ENCODE results near the gene CPNE5. TPM values are rescaled to one million over a fixed set of nuclear protein-coding genes. Genes with fewer than 3 reads are reported as not detected.

Gene CPNE5
- total RNA-seq, 1 donor from 2014 or later, result 0.15 TPM

DNA sequence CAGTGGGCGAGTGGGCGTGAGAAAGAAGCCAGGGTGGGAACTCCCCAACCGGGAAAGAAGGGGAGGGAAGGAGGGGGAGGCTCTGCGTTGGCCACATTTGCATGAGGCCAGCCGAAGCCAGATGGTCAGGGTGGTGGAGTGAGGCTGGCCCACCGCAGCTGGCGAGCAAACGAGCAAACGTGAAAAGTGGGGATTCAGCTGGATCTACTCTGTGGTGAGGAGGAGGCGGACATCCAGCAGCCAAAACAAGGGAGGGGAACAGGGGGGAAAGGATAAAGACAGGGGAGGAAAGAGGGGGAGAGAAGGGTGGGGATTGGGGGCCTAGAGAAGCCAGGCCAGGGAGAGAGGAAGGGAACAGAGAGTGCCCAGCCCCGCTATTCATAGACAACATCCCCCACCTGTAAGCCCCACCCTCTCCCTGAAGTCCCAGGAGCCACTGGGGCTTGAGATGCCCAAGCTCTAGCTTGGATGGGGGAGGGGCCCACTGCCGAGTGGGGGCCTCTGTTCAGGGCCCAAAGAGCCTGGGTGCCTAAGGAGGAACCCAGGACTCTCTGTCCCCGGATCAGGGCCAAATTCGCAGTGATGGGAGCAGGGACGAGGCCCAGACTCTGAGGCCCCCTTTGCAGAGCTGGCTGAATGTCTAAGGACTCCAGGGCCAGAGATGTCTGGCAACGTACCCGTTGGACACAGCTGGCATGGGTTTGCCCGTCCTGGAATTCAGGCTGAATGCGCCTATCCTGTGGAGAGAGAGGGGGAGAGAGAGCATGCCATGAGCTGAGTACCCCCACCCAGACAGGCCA lies 45.1 kb downstream of the CPNE5 start:
- no peak for DNase-seq (ENCODE audit: low read depth)

DNA sequence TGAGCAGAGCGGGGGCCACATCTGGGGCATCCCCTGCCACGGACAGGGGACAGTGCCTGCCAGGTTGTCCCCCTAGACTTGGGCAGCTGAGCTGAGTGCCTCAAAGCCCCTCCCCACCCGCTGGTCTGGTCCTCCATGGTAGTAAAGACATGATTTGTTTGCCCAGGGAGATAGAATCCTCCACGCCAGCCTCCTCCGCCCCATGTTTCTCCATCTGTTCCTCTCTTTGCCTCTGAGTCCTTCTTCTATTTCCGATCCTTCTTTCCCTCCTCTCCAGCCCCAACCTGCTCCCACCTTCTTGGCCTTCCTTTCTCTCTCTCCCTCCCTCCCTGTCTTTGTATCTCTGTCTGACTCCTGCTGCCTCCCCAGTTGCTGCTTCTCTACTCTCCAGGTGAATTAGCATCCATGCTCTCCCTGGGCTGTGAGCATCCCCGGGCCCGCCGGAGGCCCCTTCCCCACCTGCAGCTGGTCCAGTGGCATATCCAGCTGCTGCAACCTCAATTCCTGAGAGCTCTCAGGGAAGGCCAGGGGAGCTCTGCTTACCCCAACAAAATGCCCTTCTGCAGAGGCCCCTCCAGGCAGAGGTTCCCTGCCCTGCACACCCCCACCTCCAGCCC lies 45.8 kb downstream of the CPNE5 start:
- DNase-seq (ENCODE audit: low read depth), result no peak

DNA sequence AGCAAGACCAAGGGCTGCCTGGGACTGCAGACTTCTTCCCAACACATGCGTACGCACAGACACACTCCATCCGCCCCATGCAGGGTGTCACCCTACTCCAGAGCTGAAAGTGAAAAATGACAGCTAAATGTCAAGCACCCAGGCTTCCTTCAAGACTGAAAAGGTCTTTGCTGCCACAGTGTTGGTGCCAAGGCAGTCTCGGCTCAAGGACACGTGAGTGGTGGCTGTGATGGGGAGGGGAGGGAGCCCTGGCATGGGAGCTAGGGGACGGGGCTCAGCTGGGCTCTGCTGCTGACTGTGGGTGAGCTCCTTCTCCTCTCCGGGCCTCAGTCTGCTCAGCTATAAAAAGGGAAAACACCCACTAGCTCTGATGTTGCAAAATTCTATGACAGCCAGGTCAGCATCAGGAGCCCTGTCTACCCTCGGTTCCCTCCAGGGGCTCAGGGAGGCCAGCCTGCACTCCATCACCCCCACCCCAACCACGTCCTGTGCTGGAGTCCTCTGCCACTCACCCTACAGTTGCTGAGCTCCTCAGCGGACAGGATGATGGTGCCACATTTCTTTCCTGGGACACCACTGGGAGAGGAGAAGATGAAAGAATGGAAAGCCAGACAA lies 47.6 kb downstream of the CPNE5 start:
- DNase-seq (ENCODE audit: low read depth), result no peak

DNA sequence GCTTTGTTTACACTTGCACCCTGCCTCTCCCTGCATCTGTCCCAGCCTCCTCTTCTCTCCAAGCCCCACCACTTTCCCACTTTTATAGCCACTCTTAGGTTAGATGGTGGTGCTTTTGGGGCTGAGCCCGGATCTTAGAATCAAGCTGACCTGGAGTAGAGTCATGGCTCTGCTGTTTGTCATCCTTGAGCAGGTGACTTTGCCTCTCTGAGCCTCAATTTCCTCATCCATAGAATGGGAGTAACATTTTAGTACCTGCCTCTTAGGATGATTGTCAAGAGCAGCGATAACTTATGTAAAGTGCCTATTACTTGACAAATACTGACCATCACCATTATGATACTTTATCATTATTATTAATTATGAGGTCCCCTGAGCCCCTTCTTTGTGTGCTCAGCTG lies 48.2 kb downstream of the CPNE5 start:
- no peak for DNase-seq (ENCODE audit: low read depth)

DNA sequence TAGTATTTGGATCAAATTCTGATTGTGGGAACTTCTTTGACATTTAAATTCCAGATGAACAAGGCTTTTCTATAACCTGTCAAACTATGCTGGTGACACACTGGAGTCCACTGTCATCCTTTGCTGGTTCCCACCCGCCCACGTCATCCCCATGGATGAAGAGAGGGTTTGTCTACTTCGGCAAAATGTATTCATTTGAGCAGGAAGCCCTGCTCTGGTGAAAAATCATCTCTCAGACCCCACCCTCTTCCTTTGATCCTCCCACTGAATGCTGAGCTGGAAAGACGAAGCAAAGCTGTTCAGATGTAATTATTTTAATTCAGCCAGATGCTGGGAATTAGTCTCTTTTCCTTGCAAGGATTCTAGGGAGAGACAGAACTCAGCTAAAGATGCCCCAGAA lies 50.5 kb downstream of the CPNE5 start:
- DNase-seq (ENCODE audit: low read depth), result no peak

DNA sequence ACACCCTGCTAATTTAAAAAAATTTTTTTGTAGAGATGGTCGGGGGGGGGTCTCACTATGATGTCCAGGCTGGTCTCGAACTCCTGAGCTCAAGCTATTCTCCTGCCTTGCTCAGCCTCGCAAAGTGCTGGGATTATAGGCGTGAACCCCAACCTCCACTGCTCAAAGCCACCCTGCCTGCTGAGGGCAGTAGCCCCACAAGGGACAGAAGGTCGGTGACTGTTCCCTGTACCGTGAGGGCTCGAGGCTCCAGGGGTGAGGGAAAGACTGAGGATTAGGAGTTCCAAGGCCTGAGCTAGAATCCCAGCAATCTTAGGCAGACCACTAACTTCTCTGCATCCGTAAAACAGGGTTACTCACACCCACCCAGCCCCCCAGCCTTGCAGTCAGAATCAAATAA lies 51.1 kb downstream of the CPNE5 start:
- no peak for DNase-seq (ENCODE audit: low read depth)

DNA sequence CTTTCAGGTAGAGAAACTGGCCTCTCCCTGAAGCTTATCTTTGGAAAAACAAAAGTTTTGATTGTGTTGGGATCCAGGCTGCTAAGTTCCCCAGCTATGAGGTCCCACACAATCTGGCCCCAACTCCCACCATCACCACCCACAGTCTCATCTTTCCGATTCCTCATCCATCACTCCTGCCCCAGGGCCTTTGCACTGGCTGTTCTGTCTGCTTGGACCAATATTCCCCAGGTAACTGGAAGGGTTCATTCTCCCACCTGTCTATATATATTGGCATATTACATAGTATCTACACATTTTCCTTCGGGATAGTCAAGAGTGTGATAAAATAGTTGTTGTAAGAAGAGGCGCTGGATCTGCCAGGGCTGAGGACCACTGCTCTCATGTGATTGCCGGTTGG lies 52.0 kb downstream of the CPNE5 start:
- DNase-seq (ENCODE audit: low read depth), result no peak

DNA sequence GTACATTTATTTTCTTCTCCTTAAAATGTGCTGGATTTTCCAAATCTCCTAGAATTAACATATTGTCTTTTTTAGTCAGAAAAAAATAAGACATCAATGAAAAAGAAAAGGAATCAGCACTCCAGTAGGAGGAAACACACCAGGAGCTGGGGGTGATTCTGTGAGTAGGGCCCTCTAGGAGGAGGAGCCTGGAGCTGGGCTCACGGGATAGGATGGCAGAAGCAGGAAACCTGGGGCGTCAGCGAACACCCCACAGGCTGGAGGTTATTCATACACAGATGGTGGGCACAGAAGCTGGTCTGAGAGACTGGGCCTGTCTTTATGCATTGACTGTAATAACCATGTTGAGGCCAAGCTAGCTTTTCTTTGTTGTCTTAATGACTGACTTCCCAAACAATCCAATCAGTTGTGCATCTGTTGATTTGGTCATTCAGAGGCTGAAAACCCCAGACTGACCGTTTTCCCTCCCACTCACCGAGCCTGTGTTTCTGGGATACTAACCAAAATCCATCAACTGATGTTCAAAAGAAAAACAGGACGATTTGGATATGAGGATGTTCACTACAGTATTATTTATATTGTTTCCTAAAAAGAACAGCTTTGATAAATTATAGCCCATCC lies 53.1 kb downstream of the CPNE5 start:
- no peak for DNase-seq (ENCODE audit: low read depth)

DNA sequence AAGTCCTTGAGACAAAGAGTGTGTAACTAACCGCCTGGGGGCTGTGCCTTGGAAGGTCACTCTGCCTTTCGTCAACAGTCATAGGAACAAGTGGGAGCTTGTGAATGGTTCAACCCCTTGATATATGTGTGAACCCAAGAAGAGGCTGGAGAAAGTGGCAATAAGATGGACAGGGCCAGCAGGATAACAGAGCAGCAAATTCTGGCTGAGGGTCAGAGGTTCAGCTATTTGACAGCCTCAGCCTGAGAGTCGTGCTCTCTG lies 54.9 kb downstream of the CPNE5 start:
- no peak for DNase-seq (ENCODE audit: low read depth)

DNA sequence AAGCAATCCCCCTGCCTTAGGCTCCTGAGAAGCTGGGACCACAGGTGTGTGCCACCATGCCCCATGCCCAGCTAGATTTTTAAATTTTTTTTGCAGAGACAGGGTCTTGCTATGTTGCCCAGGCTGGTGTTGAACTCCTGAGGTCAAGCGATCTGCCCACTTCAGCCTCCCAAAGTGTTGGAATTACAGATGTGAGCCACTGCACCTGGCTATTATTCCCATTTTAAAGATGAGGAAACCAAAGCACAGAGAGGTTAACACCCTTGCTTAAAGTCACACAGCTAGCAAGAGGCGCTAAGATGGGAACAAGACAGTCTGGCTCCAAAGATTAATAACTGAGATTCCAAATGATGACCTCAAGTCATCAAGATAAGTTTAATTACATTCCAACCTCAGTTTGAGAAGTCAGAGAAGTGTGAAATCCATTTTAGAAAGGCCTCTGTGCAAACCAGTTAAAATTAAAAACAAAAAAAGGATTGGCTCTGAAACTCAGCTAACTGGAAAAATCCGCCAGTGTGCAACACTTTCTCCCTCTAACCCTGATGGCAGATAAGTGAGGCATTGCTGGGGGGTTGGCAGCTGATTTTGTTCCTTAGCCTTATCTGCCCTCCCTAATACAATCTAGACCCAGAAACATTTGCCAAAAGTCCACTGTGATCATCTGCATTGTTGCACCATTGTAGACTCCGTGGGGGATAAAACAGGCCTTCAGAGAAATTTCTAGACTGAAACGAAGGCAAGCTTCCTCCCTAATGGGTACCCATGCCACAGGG lies 55.5 kb downstream of the CPNE5 start:
- no peak for DNase-seq (ENCODE audit: low read depth)

DNA sequence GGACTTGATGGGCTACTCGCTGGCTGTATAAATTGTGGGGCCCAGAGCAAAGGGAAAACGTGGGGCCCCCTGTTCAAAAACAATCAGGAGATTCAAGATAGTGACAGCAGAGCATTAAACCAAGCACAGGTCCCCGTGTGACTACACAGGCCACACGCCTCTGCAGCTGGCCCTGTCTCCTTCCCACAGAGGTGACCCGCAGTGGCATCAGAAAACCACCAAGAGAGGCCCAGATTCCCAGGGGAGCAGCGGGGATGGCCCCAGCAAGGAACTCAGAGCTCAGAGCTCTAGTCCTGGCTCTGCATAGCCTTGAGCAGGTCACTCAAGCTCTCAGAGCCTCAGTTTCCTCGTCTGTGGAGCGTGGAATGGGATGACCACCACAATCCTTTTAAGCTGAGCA lies 57.6 kb downstream of the CPNE5 start:
- no peak for DNase-seq (ENCODE audit: low read depth)

DNA sequence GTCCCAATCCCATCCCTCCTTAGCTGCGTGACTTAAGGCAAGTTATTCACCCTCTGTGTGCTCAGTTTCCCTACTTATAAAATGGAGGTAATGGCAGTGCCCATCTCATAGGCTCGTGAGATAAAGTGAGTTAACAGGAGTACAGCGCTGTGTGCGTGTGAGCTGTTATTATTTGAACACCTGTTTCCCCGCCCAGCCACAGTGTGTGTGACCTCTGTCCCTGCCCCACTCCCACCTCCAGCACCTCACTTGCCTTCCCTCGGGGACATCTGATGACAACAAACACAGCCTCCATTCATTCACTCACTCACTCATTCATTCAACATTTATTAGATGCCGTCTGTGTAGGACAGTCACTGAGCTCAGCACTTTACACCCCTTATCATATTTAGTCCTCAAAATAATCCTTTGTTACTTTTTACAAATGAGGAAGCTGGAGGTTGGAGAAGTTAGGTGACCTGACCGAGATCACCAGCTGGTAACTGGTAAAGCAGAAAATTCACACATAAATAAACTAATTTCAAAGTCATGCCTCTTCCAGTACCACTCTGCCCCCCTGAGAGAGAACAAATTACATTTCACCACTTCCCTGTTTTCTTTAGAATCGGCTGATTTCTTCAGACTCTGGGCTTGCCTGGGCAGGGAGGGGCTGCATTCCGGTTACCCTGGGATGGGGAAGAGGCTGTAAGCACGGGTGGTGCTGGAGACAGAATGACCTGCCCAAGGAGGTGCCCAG lies 58.6 kb downstream of the CPNE5 start:
- DNase-seq (ENCODE audit: low read depth), result peak; percentile 23

DNA sequence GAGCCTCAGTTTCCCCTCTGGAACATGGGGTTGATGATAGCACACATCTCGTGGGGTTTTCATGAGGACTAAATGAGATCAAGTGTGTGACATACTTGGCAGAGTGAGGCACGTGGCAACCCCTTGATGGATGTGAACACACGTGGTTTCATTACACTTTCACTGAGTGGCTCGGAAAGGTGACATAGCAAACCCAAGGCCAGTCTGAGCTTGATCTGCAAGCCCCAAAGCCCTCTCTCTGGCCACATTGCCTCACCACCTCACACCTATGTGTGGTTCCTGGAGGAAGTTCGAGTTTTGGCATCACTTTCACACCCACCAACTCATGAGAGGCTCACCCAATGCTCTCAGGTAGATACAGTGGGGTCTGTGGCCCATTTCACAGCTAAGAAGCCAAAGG lies 60.0 kb downstream of the CPNE5 start:
- no peak for DNase-seq (ENCODE audit: low read depth)

DNA sequence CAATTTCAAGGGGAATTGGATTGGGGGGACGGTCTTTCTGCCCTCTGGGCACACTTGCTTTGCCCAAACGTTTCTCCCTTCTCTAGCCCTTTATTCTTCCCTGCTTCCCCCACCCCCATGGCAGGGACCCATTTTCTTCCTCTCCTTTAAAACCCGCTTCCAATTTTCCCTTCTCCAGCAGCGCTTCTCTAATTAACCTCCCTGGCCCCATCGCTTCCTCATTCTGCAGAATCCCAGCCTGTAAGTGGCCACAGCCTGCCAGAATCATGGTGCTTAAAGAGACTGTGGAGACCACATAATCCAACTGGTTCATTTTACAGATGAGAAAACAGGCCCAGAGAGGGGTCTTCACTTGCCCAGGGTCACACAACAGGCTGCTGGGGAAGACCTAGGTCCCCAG lies 61.4 kb downstream of the CPNE5 start:
- no peak for DNase-seq (ENCODE audit: low read depth)

DNA sequence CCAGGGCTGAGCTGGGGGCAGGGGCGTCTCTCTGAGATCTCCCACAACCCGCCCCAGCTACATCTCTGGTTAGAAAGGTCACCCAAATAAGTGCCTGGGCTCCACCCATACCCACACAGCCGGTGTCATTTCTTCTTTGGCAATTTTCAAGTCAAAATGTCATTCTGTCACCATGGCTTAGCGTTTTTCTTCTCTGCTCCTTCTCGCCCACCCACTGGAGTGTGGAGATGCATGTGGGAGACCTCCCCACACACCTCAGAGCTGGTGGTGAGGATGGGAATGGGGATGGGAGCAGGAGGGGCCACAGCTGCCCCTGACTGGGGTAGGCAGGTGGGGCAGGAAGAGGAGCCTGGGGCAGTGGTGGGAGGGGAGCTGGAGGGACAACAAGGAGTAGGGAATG lies 63.1 kb downstream of the CPNE5 start:
- DNase-seq (ENCODE audit: low read depth), result no peak

DNA sequence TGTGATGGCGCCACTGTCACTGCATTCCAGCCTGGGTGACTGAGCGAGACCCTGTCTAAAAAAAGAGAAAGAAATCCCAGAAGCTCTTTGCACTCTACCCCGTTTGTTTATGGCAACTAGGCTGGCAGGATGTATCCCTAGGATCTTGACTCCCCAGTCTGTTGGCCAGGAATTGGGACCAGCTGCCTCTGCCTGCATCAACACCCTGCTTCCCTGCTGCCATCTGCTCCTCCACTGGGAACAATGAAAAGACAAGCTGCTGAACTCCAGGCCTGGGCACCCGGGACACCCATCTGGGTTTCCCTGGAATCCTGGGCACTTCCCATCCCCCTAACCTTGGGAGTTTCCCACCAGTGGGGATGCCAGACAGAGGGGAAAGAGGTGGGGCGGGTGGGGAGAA lies 64.9 kb downstream of the CPNE5 start:
- no peak for DNase-seq (ENCODE audit: low read depth)

DNA sequence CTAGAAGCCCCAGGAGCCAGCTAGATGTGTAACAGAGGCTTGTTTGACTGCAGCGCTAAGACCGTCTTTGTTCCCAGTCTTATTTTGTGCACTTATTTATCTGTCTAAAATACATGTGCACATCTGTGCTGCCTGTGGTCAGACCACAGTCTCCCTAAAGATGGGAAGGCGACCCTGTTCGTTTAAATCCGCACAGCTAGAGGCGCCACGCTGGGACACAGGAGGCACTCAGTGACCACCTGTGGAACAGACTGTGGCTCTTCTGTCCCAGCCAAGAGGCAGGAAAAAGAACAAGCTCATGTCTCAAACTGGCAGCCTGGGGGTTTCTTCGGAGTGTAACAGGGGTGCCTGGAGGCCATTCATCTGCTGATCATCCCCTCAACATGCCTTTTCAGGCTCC lies 66.8 kb downstream of the CPNE5 start:
- no peak for DNase-seq (ENCODE audit: low read depth)

DNA sequence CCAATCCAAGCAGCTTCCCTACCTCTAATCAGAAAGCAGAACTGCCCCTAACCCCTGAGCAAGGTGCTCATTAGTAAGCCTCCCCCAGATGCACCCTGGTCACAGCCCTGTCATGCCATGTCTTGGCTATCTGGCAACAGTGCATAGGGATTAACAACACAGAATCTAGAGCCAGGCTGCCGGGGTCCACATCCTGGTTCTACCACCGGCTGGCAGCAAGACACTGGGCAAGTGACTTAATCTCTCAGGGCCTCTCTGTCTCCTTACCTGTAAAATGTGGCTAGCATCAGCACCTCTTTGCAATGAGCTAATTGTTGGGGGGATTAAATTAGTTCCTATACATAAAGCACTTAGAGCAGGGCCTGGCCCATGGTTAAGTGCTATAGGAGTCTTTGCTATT lies 68.1 kb downstream of the CPNE5 start:
- DNase-seq (ENCODE audit: low read depth), result no peak

DNA sequence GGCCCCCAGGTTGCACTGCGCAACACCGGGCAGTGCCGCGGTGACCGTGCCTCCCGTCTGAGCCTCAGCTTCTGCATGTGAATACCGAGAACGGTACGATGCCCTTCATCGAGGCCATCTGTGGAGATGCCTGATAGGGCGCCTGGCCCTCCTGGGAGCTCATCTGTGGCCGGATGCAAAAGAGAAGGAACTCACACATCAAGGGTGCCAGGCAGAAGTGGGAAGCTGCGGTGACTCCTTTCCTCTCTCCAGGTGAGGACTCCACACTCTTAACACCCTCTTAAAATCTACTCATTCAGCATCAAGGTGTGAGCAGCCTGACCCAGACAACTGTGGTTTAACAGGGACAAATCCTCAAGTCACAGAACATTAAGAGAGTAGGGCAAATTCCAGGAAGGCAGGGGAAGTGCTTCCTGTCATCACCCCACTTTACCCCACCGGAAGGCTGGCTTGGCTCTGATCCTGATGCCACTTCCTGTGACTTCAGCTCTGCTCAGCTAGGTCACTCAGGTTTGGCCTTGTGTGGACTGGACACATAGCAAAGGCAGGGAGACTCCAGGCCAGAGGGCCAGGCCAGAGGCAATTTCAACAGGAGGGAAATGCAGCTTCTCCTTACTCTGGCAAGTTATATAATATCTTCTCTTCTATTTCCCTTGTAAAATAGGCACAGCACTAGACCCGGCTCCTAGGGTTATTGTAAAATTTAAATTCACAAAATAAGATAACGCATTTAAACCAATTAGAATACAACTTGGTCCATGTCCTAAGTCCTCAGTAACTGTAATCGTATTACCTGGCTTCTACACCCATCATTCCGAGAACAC lies 69.4 kb downstream of the CPNE5 start:
- DNase-seq (ENCODE audit: low read depth), result peak; percentile 60

DNA sequence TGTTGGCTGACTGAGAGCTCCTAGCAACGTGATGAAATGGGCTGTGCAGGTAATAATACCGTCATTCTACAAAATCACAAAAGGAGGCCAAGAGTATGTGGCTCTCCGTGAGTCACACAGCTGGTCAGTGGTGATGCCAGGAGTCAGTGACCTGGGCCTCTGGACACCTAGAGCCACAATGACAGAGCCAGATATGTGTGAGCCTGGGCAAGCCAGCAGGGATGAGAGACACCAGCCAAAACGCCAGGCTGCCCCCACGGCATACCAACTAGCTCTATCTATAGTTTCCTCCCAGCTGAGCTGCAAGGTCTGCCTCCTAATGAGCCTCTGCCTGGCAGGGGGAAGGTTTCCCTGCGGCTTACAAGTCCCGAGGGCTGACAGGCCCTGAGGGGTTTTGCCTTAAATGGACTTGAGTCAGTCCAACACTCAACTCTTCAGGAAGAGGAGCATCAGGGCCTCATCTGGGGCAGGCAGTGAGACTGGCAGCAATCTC lies 70.0 kb downstream of the CPNE5 start:
- DNase-seq (ENCODE audit: low read depth), result peak; percentile 68
